PC-3 (cell line): Measurements from ENCODE around the gene CDC27. TPM values are rescaled to one million over a fixed set of nuclear protein-coding genes. Genes with fewer than 3 reads are reported as not detected.
"Not testable (repeated sequence)": the region's sequence is repeated elsewhere in the genome, so short reads cannot be mapped to it uniquely, and the experiment has no call there.

ENCODE experiments used
- ATAC-seq: fragments of 200-7000 bp; cut with Tn5 transposase; 2 replicates; pipeline ENCODE4 v1.9.1; 2020; ENCODE audit warnings: mild to moderate bottlenecking, moderate library complexity
- BruUV-seq: library from RNA; stranded (reverse); fragments of 400-500 nt; replicated peaks from 2 replicates; lab custom pipeline; 2021; lab: Mats Ljungman, UMichigan
- CTCF ChIA-PET: fragments of 300-600 bp; sonication (Branson Sonifier 250); formaldehyde crosslinking; loops from one replicate; lab custom pipeline; 2022; ENCODE audit warnings: antibody characterized with exemption; lab: Charles Lee
- POLR2A ChIA-PET: fragments of 300-600 bp; sonication (Branson Sonifier 250); formaldehyde crosslinking; loops from one replicate; lab custom pipeline; 2022; ENCODE audit warnings: antibody characterized with exemption; ENCODE audit not compliant: unreplicated experiment; lab: Charles Lee
- DNase-seq: peaks from one replicate; pipeline ENCODE4 v3.0.0-alpha.2; 2015
- H2AFZ ChIP-seq: fragments of 300-600 bp; sonication (generic); 2 replicates; pipeline ENCODE4 v1.6.0; 2016; ENCODE audit warnings: antibody characterized with exemption, low read length
- H3F3A ChIP-seq: fragments of 300-600 bp; sonication (generic); one replicate; pipeline ENCODE4 v1.6.0; 2017; ENCODE audit warnings: antibody characterized with exemption, low read length, control low read depth, mild to moderate bottlenecking; ENCODE audit not compliant: unreplicated experiment
- H3K27ac ChIP-seq: fragments of 300-600 bp; sonication (generic); 2 replicates; pipeline ENCODE4 v1.5.1; 2016; ENCODE audit warnings: mild to moderate bottlenecking, low read length
- H3K27me3 ChIP-seq: fragments of 300-600 bp; sonication (generic); 2 replicates; pipeline ENCODE4 v1.6.1; 2016; ENCODE audit warnings: low read length, mixed read lengths
- H3K36me3 ChIP-seq: fragments of 300-600 bp; sonication (generic); 2 replicates; pipeline ENCODE4 v1.6.1; 2016; ENCODE audit warnings: low read depth, mixed run types, low read length, mixed read lengths
- H3K4me1 ChIP-seq: fragments of 300-600 bp; sonication (generic); 2 replicates; pipeline ENCODE4 v1.5.1; 2016; ENCODE audit warnings: low read length; ENCODE audit not compliant: insufficient read depth
- H3K4me2 ChIP-seq: fragments of 300-600 bp; sonication (generic); 2 replicates; pipeline ENCODE4 v1.6.0; 2016; ENCODE audit warnings: low read length
- H3K4me3 ChIP-seq: fragments of 300-600 bp; sonication (generic); 2 replicates; pipeline ENCODE4 v1.5.1; 2016; ENCODE audit warnings: mild to moderate bottlenecking, low read length, mixed read lengths
- H3K79me2 ChIP-seq: fragments of 300-600 bp; sonication (generic); 2 replicates; pipeline ENCODE4 v1.6.1; 2017; ENCODE audit warnings: low read length, mixed read lengths
- H3K9ac ChIP-seq: fragments of 300-600 bp; sonication (generic); 2 replicates; pipeline ENCODE4 v1.6.0; 2016; ENCODE audit warnings: mild to moderate bottlenecking, low read length
- H3K9me2 ChIP-seq: fragments of 300-600 bp; sonication (generic); replicated peaks from 2 replicates; pipeline ENCODE4 v1.6.1; 2016; ENCODE audit warnings: mixed run types, low read length, mixed read lengths
- H3K9me3 ChIP-seq: fragments of 300-600 bp; sonication (generic); 2 replicates; pipeline ENCODE4 v1.6.1; 2016; ENCODE audit warnings: low read length, mixed read lengths
- H4K20me1 ChIP-seq: fragments of 300-600 bp; sonication (generic); 2 replicates; pipeline ENCODE4 v1.6.1; 2016; ENCODE audit warnings: low read length, mixed read lengths
- EZH2 ChIP-seq: fragments of 300-600 bp; sonication (generic); IDR thresholded peaks from one replicate; pipeline ENCODE4 v1.6.1; 2017; ENCODE audit warnings: antibody characterized with exemption, mild to moderate bottlenecking, low read length; ENCODE audit not compliant: unreplicated experiment
- EZH2phosphoT487 ChIP-seq: fragments of 300-600 bp; sonication (generic); IDR thresholded peaks from 2 replicates; pipeline ENCODE4 v1.6.1; 2018; ENCODE audit warnings: mild to moderate bottlenecking, antibody characterized with exemption, low read length, borderline replicate concordance
- intact Hi-C: fragments of 100-400 bp; cut with micrococcal nuclease; formaldehyde crosslinking; loops from 2 replicates; pipeline ENCODE4 v1.9.0; 2023
- total RNA-seq: library from RNA; depleted of rRNA; stranded (reverse); fragments of >200 nt; gene quantifications from 2 replicates; pipeline ENCODE4 v1.2.3, GENCODE V29; 2014
- TF ChIP-seq, protein P1 (sequence below): fragments of 300-600 bp; sonication (generic); conservative IDR thresholded peaks from 2 replicates; pipeline ENCODE4 v1.5.1; 2017; ENCODE audit warnings: antibody characterized with exemption, low read depth, mild to moderate bottlenecking, low read length

The CDC27 gene
- total RNA-seq, 1 experiment from 2014 or later: 167 TPM

DNA sequence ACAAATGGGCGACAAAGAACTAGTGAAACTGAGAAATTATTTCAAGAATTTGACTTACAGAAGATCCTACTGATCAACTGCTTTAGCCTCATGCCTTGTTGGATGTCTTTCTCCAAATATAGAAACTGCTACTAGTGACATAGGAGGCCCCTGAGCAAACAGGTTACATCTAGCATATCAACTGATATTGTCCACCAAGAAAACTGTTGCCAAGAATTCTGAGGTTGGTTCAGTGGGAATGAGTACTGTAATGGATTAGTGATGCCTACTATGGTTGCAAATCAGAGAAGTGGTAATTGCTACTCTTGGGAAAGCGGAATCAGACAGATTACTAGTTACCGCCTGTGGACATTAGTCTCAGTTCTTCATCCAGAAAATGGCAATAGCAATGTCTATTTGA, 10.0 kb downstream of the CDC27 start:
- H3K9me3 ChIP-seq: no peaks in the 10 kb centered on the region
- peaks cover 6% of the 10 kb centered on the region; the same call in 1 of the 2 replicates for H3K4me1 ChIP-seq
- BruUV-seq: no TSS peak
- H3K27ac ChIP-seq: no peak overlapping the region
- no peaks in the 10 kb centered on the region for H3F3A ChIP-seq
- no peak overlapping the region for H2AFZ ChIP-seq
- DNase-seq (no peak), ATAC-seq (no peak)
- intact Hi-C loops: no loop called here
- no peaks in the 10 kb centered on the region for H3K9me2 ChIP-seq
- TF ChIP-seq EZH2phosphoT487 (no peak), EZH2 (no peak)
- TF ChIP-seq, protein P1, sequence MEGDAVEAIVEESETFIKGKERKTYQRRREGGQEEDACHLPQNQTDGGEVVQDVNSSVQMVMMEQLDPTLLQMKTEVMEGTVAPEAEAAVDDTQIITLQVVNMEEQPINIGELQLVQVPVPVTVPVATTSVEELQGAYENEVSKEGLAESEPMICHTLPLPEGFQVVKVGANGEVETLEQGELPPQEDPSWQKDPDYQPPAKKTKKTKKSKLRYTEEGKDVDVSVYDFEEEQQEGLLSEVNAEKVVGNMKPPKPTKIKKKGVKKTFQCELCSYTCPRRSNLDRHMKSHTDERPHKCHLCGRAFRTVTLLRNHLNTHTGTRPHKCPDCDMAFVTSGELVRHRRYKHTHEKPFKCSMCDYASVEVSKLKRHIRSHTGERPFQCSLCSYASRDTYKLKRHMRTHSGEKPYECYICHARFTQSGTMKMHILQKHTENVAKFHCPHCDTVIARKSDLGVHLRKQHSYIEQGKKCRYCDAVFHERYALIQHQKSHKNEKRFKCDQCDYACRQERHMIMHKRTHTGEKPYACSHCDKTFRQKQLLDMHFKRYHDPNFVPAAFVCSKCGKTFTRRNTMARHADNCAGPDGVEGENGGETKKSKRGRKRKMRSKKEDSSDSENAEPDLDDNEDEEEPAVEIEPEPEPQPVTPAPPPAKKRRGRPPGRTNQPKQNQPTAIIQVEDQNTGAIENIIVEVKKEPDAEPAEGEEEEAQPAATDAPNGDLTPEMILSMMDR: no peak
- H3K79me2 ChIP-seq: peaks cover 99% of the 10 kb centered on the region
- H4K20me1 ChIP-seq: peaks cover 49% of the 10 kb centered on the region
- no peak overlapping the region for H3K9ac ChIP-seq
- no peak overlapping the region for H3K4me3 ChIP-seq
- peaks cover 52% of the 10 kb centered on the region for H3K36me3 ChIP-seq
- no peak overlapping the region for H3K4me2 ChIP-seq
- POLR2A ChIA-PET: no interaction called here
- no peaks in the 10 kb centered on the region for H3K27me3 ChIP-seq
- CTCF ChIA-PET: no interaction called here

DNA sequence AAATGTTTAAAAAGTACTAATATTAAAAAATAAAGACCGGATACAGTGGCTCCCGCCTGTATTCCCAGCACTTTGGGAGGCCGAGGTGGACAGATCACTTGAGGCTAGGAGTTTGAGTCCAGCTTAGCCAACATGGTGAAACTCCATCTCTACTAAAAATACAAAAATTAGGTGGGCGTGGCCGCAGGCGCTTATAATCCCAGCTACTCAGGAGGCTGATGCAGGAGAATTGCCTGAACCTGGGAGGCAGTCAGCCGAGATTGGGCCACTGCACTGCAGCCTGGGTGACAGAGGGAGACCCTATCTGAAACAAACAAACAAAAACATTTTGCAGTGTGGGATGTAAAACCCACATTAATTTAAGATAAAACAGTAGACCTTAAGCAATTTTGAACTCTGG, 11.8 kb downstream of the CDC27 start:
- H3K79me2 ChIP-seq: peaks cover 96% of the 10 kb centered on the region
- H3K27me3 ChIP-seq: no peaks in the 10 kb centered on the region
- peaks cover 6% of the 10 kb centered on the region; the same call in 1 of the 2 replicates for H3K4me1 ChIP-seq
- ATAC-seq (no peak), DNase-seq (no peak)
- TF ChIP-seq EZH2: no peak
- TF ChIP-seq EZH2phosphoT487: no peak
- TF ChIP-seq, protein P1: no peak
- H3K4me3 ChIP-seq: no peak overlapping the region
- intact Hi-C loops: no loop called here
- no peaks in the 10 kb centered on the region for H3K9me3 ChIP-seq
- CTCF ChIA-PET: interaction anchor here (0.5 kb wide), 1 partner anchor 138 kb away, joined by 4 read pairs; no protein-coding TSS in a partner anchor
- peaks cover 36% of the 10 kb centered on the region for H4K20me1 ChIP-seq
- H3K4me2 ChIP-seq: no peak overlapping the region
- peaks cover 54% of the 10 kb centered on the region for H3K36me3 ChIP-seq
- no peak overlapping the region for H3K9ac ChIP-seq
- POLR2A ChIA-PET: no interaction called here
- no peaks in the 10 kb centered on the region for H3F3A ChIP-seq
- BruUV-seq: no TSS peak
- no peak overlapping the region for H2AFZ ChIP-seq
- H3K27ac ChIP-seq: no peak overlapping the region
- H3K9me2 ChIP-seq: no peaks in the 10 kb centered on the region

DNA sequence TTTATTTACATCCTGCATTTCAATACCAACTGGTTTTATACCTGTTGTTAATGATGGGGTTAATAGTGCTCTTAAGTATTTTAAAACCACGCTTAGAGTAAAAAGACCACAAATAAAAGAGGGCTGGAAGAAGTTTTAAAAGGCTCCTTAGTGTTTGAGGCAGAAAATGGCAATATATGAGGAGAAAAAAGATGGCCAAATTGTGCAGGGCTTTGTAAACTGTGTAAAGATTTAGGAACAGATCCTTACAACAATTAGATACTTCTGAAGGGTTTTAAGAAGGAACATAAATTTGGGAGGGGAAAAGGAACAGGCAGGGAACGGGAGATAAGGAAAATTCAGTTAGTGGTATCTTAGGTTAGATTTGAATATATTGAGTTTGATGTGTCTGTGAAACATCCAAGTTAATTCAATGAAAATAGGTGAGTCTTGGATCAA, 12.7 kb downstream of the CDC27 start:
- Histone ChIP-seq H3K9ac (no peak overlapping the region), H3K4me1 (peaks cover 6% of the 10 kb centered on the region; the same call in 1 of the 2 replicates), H3K9me2 (no peaks in the 10 kb centered on the region), H4K20me1 (peaks cover 30% of the 10 kb centered on the region), H3K27ac (no peak overlapping the region), H3F3A (no peaks in the 10 kb centered on the region), H3K9me3 (no peaks in the 10 kb centered on the region), H3K79me2 (peaks cover 96% of the 10 kb centered on the region), H2AFZ (no peak overlapping the region), H3K4me3 (no peak overlapping the region), H3K4me2 (no peak overlapping the region), H3K36me3 (peaks cover 56% of the 10 kb centered on the region), H3K27me3 (no peaks in the 10 kb centered on the region)
- ATAC-seq: no peak
- POLR2A ChIA-PET: no interaction called here
- intact Hi-C loops: no loop called here
- BruUV-seq: no TSS peak
- CTCF ChIA-PET: no interaction called here
- DNase-seq: no peak
- TF ChIP-seq, protein P1: no peak
- no peak for TF ChIP-seq EZH2
- no peak for TF ChIP-seq EZH2phosphoT487

DNA sequence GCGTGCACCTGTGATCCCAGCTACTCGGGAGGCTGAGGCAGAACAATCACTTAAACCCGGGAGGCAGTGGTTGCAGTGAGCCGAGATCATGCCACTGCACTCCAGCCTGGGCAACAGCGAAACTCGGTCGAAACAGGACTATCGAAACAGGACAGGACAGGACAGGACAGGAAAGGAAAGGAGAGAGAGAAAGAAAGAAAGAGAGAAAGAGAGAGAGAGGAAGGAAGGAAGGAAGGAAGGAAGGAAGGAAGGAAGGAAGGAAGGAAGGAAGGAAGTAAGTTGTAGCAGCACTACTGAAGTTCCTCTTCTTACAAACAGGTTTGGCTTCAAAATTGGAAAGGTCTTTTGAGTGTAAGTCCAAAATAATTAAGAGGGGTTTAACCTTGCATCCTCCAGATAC, 14.3 kb downstream of the CDC27 start:
- H3K27me3 ChIP-seq, H3K4me2 ChIP-seq, BruUV-seq, intact Hi-C loops, H3K27ac ChIP-seq, H3K9me3 ChIP-seq, H3K9me2 ChIP-seq, DNase-seq, H3K4me1 ChIP-seq, POLR2A ChIA-PET, H3K9ac ChIP-seq, ATAC-seq, H3K4me3 ChIP-seq, H3F3A ChIP-seq, H2AFZ ChIP-seq, CTCF ChIA-PET: not testable (repeated sequence)
- Histone ChIP-seq H3K36me3 (peaks cover 60% of the 10 kb centered on the region), H3K79me2 (peaks cover 96% of the 10 kb centered on the region), H4K20me1 (peaks cover 40% of the 10 kb centered on the region)
